Liver (tissue), 9 donors: ENCODE results near the gene TIAM1. TPM values are rescaled to one million over a fixed set of nuclear protein-coding genes. Genes with fewer than 3 reads are reported as not detected.

Experiments
- DNase-seq: peaks from one replicate; pipeline ENCODE4 v3.0.0-alpha.2; 2017; ENCODE audit warnings: low spot score
- H3K27ac ChIP-seq, 2 donors: one replicate each; pipeline ENCODE4 v1.7.0; 2013; ENCODE audit warnings: inconsistent platforms in 2 of 2, low read length in 2 of 2, control low read depth in 1 of 2, low read depth in 1 of 2, mild to moderate bottlenecking in 1 of 2
- H3K27me3 ChIP-seq, 4 donors: one replicate each; pipeline versions ENCODE4 v1.6.1 to v1.7.0; 2013; ENCODE audit warnings: low read length in 3 of 4, inconsistent platforms in 1 of 4, mild to moderate bottlenecking in 1 of 4, moderate library complexity in 1 of 4; ENCODE audit not compliant: control insufficient read depth in 4 of 4, insufficient read depth in 4 of 4
- H3K36me3 ChIP-seq, 4 donors: one replicate each; pipeline versions ENCODE4 v1.6.1 to v1.7.0; 2013; ENCODE audit warnings: low read length in 3 of 4, mild to moderate bottlenecking in 3 of 4, low read depth in 1 of 4, moderate library complexity in 1 of 4; ENCODE audit not compliant: control insufficient read depth in 4 of 4, insufficient read depth in 3 of 4
- H3K4me1 ChIP-seq, 4 donors: one replicate each; pipeline versions ENCODE4 v1.6.1 to v1.7.0; 2013; ENCODE audit warnings: low read length in 3 of 4, mild to moderate bottlenecking in 3 of 4, moderate library complexity in 1 of 4; ENCODE audit not compliant: control insufficient read depth in 4 of 4, insufficient read depth in 4 of 4
- H3K4me3 ChIP-seq, 3 donors: one replicate each; pipeline versions ENCODE4 v1.6.1 to v1.7.0; 2013; ENCODE audit warnings: low read length in 3 of 3, control low read depth in 1 of 3, low read depth in 1 of 3, mild to moderate bottlenecking in 1 of 3
- H3K9ac ChIP-seq, 2 donors: one replicate each; pipeline ENCODE4 v1.7.0; 2013; ENCODE audit warnings: low read length in 2 of 2, mild to moderate bottlenecking in 2 of 2, moderate library complexity in 2 of 2, control low read depth in 1 of 2, low read depth in 1 of 2
- H3K9me3 ChIP-seq, 4 donors: one replicate each; pipeline versions ENCODE4 v1.6.1 to v1.7.0; 2013; ENCODE audit warnings: low read length in 3 of 4; ENCODE audit not compliant: control insufficient read depth in 4 of 4
- FOXA1 ChIP-seq: IDR thresholded peaks from 2 replicates; pipeline ENCODE4 v1.6.1; 2016; ENCODE audit warnings: antibody characterized with exemption
- FOXA2 ChIP-seq: IDR thresholded peaks from 2 replicates; pipeline ENCODE4 v1.6.1; 2016; ENCODE audit warnings: antibody characterized with exemption
- GABPA ChIP-seq, 2 donors: IDR thresholded peaks in 1 of 2; conservative IDR thresholded peaks in 1 of 2; 2 replicates each; pipeline ENCODE4 v1.6.1; 2016; ENCODE audit warnings: antibody characterized with exemption in 2 of 2, mild to moderate bottlenecking in 1 of 2, moderate library complexity in 1 of 2
- HNF4A ChIP-seq, 2 donors: conservative IDR thresholded peaks; 2 replicates each; pipeline ENCODE4 v1.6.1; 2016; ENCODE audit warnings: antibody characterized with exemption in 2 of 2, mild to moderate bottlenecking in 2 of 2
- HNF4G ChIP-seq: IDR thresholded peaks from 2 replicates; pipeline ENCODE4 v1.6.1; 2016; ENCODE audit warnings: antibody characterized with exemption
- JUND ChIP-seq, 2 donors: IDR thresholded peaks; 2 replicates each; pipeline ENCODE4 v1.6.1; 2016; ENCODE audit warnings: antibody characterized with exemption in 2 of 2
- NR2F2 ChIP-seq: IDR thresholded peaks from 2 replicates; pipeline ENCODE4 v1.6.1; 2016; ENCODE audit warnings: antibody characterized with exemption
- RAD21 ChIP-seq, 2 donors: IDR thresholded peaks; 2 replicates each; pipeline ENCODE4 v1.6.1; 2016; ENCODE audit warnings: antibody characterized with exemption in 2 of 2, mild to moderate bottlenecking in 2 of 2
- RXRA ChIP-seq, 2 donors: IDR thresholded peaks; 2 replicates each; pipeline ENCODE4 v1.6.1; 2017 to 2018; ENCODE audit warnings: antibody characterized with exemption in 2 of 2, mild to moderate bottlenecking in 1 of 2
- SP1 ChIP-seq: IDR thresholded peaks from 2 replicates; pipeline ENCODE4 v1.6.1; 2018; ENCODE audit warnings: antibody characterized with exemption, mild to moderate bottlenecking
- YY1 ChIP-seq: IDR thresholded peaks from 2 replicates; pipeline ENCODE4 v1.6.1; 2016; ENCODE audit warnings: antibody characterized with exemption, mild to moderate bottlenecking
- WGBS: extraction: QIAGEN DNeasy Blood & Tissue Kit; methylation state at CpG from one replicate; pipeline ENCODE4 v1.1.7; 2013; 5-methylcytosine and 5-hydroxymethylcytosine counted together
- polyA plus RNA-seq, 2 donors: library from polyadenylated mRNA; stranded (reverse) in 1 of 2; unstranded in 1 of 2; fragments of 200-250 nt in 1 of 2; fragments of >200 nt in 1 of 2; fragmentation: Nextera tagmentation in 1 of 2; extraction: Ambion mirVana in 1 of 2; gene quantifications; one replicate each; pipeline versions ENCODE4 v1.2.1 to v1.2.3, GENCODE V29; 2013 to 2015
- total RNA-seq, 2 donors: library from RNA; depleted of rRNA; stranded (reverse); fragments of >200 nt; gene quantifications; one replicate each; pipeline ENCODE4 v1.2.3, GENCODE V29; 2014
- TF ChIP-seq, protein P1 (sequence below): IDR thresholded peaks from 2 replicates; pipeline ENCODE4 v1.6.1; 2016; ENCODE audit warnings: antibody characterized with exemption
- TF ChIP-seq, protein P2 (sequence below): IDR thresholded peaks from 2 replicates; pipeline ENCODE4 v1.6.1; 2016; ENCODE audit warnings: antibody characterized with exemption, mild to moderate bottlenecking
- TF ChIP-seq, protein P3 (sequence below): IDR thresholded peaks from 2 replicates; pipeline ENCODE4 v1.6.1; 2016; ENCODE audit warnings: antibody characterized with exemption
- TF ChIP-seq, protein P4 (sequence below): fragments of 150-350 bp; IDR thresholded peaks from 2 replicates; pipeline ENCODE4 v1.5.1; 2017; ENCODE audit warnings: improper control_type of control experiment, low read depth, low read length; ENCODE audit not compliant: missing input control
- donor health status: healthy.
- donor health status: healthy.
- donor health status: healthy.
- donor health status: healthy.
- donor health status: healthy.

TIAM1 gene
- total and polyA plus RNA-seq, 4 donors: 3.0 to 7.4 (median 4.8) TPM

DNA sequence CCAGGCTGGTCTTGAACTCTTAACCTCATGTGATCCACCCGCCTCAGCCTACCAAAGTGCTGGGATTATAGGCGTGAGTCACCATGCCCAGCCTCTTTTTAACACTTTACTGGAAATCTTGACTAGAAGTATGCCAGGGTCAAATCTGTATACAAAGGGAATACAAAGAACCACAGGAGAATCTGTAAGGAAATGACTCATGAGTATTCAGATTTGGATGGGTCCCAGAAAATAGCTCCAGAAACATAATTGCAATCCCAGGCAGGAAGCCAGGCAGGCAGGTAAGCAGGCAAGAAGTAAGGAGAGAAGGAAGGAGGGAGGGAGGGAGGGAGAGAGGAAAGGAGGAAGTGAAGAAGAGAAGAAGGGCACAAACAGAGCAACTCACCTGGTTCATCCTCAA, 22.8 kb upstream of the TIAM1 start:
- TF ChIP-seq, protein P1, sequence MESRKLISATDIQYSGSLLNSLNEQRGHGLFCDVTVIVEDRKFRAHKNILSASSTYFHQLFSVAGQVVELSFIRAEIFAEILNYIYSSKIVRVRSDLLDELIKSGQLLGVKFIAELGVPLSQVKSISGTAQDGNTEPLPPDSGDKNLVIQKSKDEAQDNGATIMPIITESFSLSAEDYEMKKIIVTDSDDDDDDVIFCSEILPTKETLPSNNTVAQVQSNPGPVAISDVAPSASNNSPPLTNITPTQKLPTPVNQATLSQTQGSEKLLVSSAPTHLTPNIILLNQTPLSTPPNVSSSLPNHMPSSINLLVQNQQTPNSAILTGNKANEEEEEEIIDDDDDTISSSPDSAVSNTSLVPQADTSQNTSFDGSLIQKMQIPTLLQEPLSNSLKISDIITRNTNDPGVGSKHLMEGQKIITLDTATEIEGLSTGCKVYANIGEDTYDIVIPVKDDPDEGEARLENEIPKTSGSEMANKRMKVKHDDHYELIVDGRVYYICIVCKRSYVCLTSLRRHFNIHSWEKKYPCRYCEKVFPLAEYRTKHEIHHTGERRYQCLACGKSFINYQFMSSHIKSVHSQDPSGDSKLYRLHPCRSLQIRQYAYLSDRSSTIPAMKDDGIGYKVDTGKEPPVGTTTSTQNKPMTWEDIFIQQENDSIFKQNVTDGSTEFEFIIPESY: no peak
- TF ChIP-seq, protein P2, sequence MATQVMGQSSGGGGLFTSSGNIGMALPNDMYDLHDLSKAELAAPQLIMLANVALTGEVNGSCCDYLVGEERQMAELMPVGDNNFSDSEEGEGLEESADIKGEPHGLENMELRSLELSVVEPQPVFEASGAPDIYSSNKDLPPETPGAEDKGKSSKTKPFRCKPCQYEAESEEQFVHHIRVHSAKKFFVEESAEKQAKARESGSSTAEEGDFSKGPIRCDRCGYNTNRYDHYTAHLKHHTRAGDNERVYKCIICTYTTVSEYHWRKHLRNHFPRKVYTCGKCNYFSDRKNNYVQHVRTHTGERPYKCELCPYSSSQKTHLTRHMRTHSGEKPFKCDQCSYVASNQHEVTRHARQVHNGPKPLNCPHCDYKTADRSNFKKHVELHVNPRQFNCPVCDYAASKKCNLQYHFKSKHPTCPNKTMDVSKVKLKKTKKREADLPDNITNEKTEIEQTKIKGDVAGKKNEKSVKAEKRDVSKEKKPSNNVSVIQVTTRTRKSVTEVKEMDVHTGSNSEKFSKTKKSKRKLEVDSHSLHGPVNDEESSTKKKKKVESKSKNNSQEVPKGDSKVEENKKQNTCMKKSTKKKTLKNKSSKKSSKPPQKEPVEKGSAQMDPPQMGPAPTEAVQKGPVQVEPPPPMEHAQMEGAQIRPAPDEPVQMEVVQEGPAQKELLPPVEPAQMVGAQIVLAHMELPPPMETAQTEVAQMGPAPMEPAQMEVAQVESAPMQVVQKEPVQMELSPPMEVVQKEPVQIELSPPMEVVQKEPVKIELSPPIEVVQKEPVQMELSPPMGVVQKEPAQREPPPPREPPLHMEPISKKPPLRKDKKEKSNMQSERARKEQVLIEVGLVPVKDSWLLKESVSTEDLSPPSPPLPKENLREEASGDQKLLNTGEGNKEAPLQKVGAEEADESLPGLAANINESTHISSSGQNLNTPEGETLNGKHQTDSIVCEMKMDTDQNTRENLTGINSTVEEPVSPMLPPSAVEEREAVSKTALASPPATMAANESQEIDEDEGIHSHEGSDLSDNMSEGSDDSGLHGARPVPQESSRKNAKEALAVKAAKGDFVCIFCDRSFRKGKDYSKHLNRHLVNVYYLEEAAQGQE: no peak
- no peak for TF ChIP-seq JUND (IDR thresholded peaks at IDR 0.05)
- no peak for TF ChIP-seq RAD21 (IDR thresholded peaks at IDR 0.05)
- no peak for TF ChIP-seq SP1
- no peak for TF ChIP-seq FOXA2
- TF ChIP-seq NR2F2: no peak
- no peak for TF ChIP-seq YY1
- TF ChIP-seq FOXA1: no peak
- no peak for TF ChIP-seq HNF4G
- no peak for TF ChIP-seq GABPA (IDR thresholded peaks at IDR 0.05 in 1 of 2, conservative IDR thresholded peaks at IDR 0.05 in 1 of 2)
- TF ChIP-seq, protein P3, sequence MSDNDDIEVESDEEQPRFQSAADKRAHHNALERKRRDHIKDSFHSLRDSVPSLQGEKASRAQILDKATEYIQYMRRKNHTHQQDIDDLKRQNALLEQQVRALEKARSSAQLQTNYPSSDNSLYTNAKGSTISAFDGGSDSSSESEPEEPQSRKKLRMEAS: no peak
- TF ChIP-seq RXRA (IDR thresholded peaks at IDR 0.05): no peak
- no peaks in the 10 kb centered on the region for H3K27me3 ChIP-seq
- WGBS: 82% methylated on average over 2 of the region's 2 CpGs
- no peak overlapping the region for H3K9ac ChIP-seq
- peaks cover 0 to 2% (median 0%) of the 10 kb centered on the region in 4 donors for H3K36me3 ChIP-seq
- DNase-seq: no peak
- no peak overlapping the region for H3K27ac ChIP-seq
- no peak overlapping the region for H3K4me3 ChIP-seq
- no peaks in the 10 kb centered on the region for H3K9me3 ChIP-seq
- no peaks in the 10 kb centered on the region for H3K4me1 ChIP-seq

DNA sequence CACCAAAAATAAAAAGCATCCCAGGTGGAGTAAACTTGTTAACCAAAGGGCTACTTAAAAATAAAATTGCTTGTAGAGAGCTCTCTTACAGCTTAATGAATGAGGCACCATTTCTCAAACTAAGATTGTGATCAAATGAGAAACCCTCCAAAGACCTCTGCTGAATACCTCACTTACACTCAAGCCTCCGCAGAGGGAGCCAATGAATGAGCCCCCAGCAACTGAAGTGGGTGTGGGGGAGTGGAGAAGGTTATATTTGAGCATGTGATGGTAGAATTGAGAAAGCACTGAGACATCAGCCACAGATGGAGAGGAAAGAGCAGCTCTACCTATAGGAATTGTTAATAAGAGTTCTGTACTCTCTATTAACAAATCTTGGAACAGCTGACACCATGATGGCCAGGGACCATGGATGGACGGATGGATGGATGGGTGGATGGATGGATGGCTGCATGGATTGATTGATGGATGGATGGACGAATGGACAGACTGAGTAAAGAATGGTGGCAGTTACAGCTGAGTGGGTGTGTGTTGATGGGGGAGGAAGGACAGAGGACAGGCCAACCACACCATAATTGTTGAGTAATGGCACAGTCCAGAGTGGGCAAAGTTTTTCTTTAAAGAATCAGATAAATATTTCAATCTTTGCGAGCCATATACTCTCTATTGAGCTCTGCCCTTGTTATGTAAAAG, 20.3 kb upstream of the TIAM1 start:
- Histone ChIP-seq H3K9ac (no peak overlapping the region), H3K4me3 (no peak overlapping the region), H3K27ac (no peak overlapping the region), H3K36me3 (peaks cover 0 to 2% (median 0%) of the 10 kb centered on the region in 4 donors), H3K4me1 (no peaks in the 10 kb centered on the region), H3K27me3 (no peaks in the 10 kb centered on the region), H3K9me3 (no peaks in the 10 kb centered on the region)
- DNase-seq: no peak
- TF ChIP-seq YY1: no peak
- no peak for TF ChIP-seq HNF4A (conservative IDR thresholded peaks at IDR 0.05)
- TF ChIP-seq, protein P4, sequence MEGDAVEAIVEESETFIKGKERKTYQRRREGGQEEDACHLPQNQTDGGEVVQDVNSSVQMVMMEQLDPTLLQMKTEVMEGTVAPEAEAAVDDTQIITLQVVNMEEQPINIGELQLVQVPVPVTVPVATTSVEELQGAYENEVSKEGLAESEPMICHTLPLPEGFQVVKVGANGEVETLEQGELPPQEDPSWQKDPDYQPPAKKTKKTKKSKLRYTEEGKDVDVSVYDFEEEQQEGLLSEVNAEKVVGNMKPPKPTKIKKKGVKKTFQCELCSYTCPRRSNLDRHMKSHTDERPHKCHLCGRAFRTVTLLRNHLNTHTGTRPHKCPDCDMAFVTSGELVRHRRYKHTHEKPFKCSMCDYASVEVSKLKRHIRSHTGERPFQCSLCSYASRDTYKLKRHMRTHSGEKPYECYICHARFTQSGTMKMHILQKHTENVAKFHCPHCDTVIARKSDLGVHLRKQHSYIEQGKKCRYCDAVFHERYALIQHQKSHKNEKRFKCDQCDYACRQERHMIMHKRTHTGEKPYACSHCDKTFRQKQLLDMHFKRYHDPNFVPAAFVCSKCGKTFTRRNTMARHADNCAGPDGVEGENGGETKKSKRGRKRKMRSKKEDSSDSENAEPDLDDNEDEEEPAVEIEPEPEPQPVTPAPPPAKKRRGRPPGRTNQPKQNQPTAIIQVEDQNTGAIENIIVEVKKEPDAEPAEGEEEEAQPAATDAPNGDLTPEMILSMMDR: no peak
- no peak for TF ChIP-seq RXRA (IDR thresholded peaks at IDR 0.05)
- TF ChIP-seq, protein P2: no peak
- TF ChIP-seq NR2F2: no peak
- WGBS: 92% methylated on average over 4 of the region's 4 CpGs
